G401 (cell line): ENCODE results near the gene ZIC2. TPM values are rescaled to one million over a fixed set of nuclear protein-coding genes. Genes with fewer than 3 reads are reported as not detected.
A peak's percentile ranks its signal among the peaks of the same experiment; 100 is the strongest.

Experiments used
- DNase-seq: peaks from one replicate; pipeline ENCODE4 v3.0.0-alpha.2; 2015; ENCODE audit warnings: low spot score
- in situ Hi-C: cut with HindIII; loops from 2 replicates; pipeline ENCODE4 v1.10.0; 2016; ENCODE audit warnings: low sequenced_read_pairs, mixed read lengths
- total RNA-seq: library from RNA; depleted of rRNA; stranded (reverse); fragments of >200 nt; shearing (Covaris generic); gene quantifications from 2 replicates; pipeline ENCODE4 v1.2.3, GENCODE V29; 2014

Gene ZIC2
- total RNA-seq, 1 experiment from 2014 or later, result 16.8 TPM

- in situ Hi-C loops, result no loop called here
- DNase-seq, result peak; percentile 88
Measured at GRCh38 chr13:99958406-99959126, 23.0 kb upstream of the ZIC2 start.

- in situ Hi-C loops, result no loop called here
- no peak for DNase-seq
Measured at GRCh38 chr13:99959127-99959539, 22.5 kb upstream of the ZIC2 start.

- in situ Hi-C loops, result no loop called here
- DNase-seq, result peak; percentile 76
Measured at GRCh38 chr13:99959540-99960230, 21.9 kb upstream of the ZIC2 start.

- DNase-seq, result peak; percentile 74
- in situ Hi-C loops, result no loop called here
Measured at GRCh38 chr13:99960663-99961311, 20.8 kb upstream of the ZIC2 start.

- in situ Hi-C loops, result no loop called here
- peak; percentile 72 for DNase-seq
Measured at GRCh38 chr13:99961636-99962035, 19.9 kb upstream of the ZIC2 start.

- in situ Hi-C loops, result no loop called here
- peak; percentile 52 for DNase-seq
Measured at GRCh38 chr13:99962242-99962641, 19.3 kb upstream of the ZIC2 start.

GRCh38 chr13:99963816-99964339, 17.7 kb upstream of the ZIC2 start:
- in situ Hi-C loops, result no loop called here
- peak; percentile 32 for DNase-seq

GRCh38 chr13:99965329-99966000, 16.1 kb upstream of the ZIC2 start:
- in situ Hi-C loops, result no loop called here
- peak; percentile 75 for DNase-seq

GRCh38 chr13:99966064-99966805, 15.3 kb upstream of the ZIC2 start:
- in situ Hi-C loops, result no loop called here
- DNase-seq, result peak; percentile 59

GRCh38 chr13:99967498-99967868, 14.1 kb upstream of the ZIC2 start:
- DNase-seq, result no peak

GRCh38 chr13:99967869-99968520, 13.6 kb upstream of the ZIC2 start:
- no peak for DNase-seq

More at GRCh38 chr13:99967498-99967868, 14.1 kb upstream of the ZIC2 start:
- in situ Hi-C loops, result no loop called here

GRCh38 chr13:99968521-99969452, 12.8 kb upstream of the ZIC2 start:
- in situ Hi-C loops, result no loop called here
- no peak for DNase-seq

More at GRCh38 chr13:99967869-99968520, 13.6 kb upstream of the ZIC2 start:
- in situ Hi-C loops, result no loop called here

GRCh38 chr13:99969453-99969918, 12.1 kb upstream of the ZIC2 start:
- in situ Hi-C loops, result no loop called here
- DNase-seq, result no peak

GRCh38 chr13:99969919-99970650, 11.5 kb upstream of the ZIC2 start:
- in situ Hi-C loops, result no loop called here
- peak; percentile 77 for DNase-seq

- in situ Hi-C loops, result no loop called here
- no peak for DNase-seq
Measured at GRCh38 chr13:99970651-99971575, 10.7 kb upstream of the ZIC2 start.
